ENCODE data around the gene TMEM252.

The TMEM252 gene

DNA sequence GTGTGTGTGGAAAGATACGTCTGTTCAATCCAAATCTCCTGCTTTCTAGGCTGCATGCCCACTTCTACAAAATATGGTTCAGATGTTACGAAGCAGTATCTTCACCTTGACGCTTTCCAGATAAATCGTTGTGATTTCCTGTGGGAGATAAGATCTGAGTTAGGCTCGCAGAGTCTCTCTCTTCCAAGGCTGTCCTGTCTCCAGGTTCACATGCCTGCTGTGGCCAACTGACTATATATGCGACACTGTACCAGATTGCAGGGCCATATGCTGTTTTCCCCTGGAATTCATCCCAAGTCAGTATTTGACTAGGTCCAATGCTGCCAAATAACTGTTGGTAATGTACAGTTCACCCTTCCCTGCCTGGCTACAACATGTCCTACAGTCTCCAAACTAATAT is 47.9 kb downstream of the TMEM252 start:
- no peak overlapping the region for H3K9ac ChIP-seq (ENCODE audit: low read length)
- H3K9me3 ChIP-seq (ENCODE audit: control insufficient read depth, low read length): no peaks in the 10 kb centered on the region
- H3K4me3 ChIP-seq (ENCODE audit: low read length): no peak overlapping the region
- H3K4me1 ChIP-seq (ENCODE audit: control insufficient read depth, insufficient read depth, low read length): no peaks in the 10 kb centered on the region
- no peaks in the 10 kb centered on the region for H3K36me3 ChIP-seq (ENCODE audit: control insufficient read depth, insufficient read depth, low read length)
- H3K27me3 ChIP-seq (ENCODE audit: control insufficient read depth, insufficient read depth, low read length): no peaks in the 10 kb centered on the region

DNA sequence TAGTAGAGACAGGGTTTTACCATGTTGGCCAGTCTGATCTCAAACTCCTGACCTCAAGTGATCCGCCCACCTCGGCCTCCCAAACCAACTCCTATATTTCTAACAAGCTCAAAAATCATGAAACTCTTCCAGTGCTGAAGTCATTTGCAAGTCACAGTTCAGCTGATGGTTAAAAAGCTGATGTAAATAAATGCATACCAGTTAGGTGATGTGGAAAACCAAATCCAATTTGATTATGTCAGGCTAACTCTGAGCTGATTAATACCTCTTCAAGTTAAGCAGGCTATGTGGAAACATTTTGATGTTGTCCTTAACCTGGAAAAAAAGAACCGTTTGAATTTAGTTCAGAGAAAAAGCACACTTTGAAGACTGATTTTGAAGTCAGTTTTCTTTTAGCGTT is 51.0 kb downstream of the TMEM252 start:
- Histone ChIP-seq H3K36me3 (ENCODE audit: control insufficient read depth, insufficient read depth, low read length) (no peaks in the 10 kb centered on the region), H3K4me1 (ENCODE audit: control insufficient read depth, insufficient read depth, low read length) (no peaks in the 10 kb centered on the region), H3K27me3 (ENCODE audit: control insufficient read depth, insufficient read depth, low read length) (no peaks in the 10 kb centered on the region), H3K9ac (ENCODE audit: low read length) (no peak overlapping the region), H3K9me3 (ENCODE audit: control insufficient read depth, low read length) (no peaks in the 10 kb centered on the region), H3K4me3 (ENCODE audit: low read length) (no peak overlapping the region)

GRCh38 chr9:68488126-68488525 is 52.6 kb downstream of the TMEM252 start:
- Histone ChIP-seq H3K9me3 (ENCODE audit: control insufficient read depth, low read length) (no peaks in the 10 kb centered on the region), H3K4me1 (ENCODE audit: control insufficient read depth, insufficient read depth, low read length) (no peaks in the 10 kb centered on the region), H3K27me3 (ENCODE audit: control insufficient read depth, insufficient read depth, low read length) (no peaks in the 10 kb centered on the region), H3K9ac (ENCODE audit: low read length) (no peak overlapping the region), H3K4me3 (ENCODE audit: low read length) (no peak overlapping the region), H3K36me3 (ENCODE audit: control insufficient read depth, insufficient read depth, low read length) (no peaks in the 10 kb centered on the region)
